Endothelial cell of umbilical vein (primary cell): ENCODE measurements around the gene DGKG. TPM values are rescaled to one million over a fixed set of nuclear protein-coding genes. Genes with fewer than 3 reads are reported as not detected.

ENCODE experiments used
- BruUV-seq: library from RNA; stranded (reverse); fragments of 400-500 nt; replicated peaks from 2 replicates; lab custom pipeline; 2021; lab: Mats Ljungman, UMichigan
- CTCF ChIA-PET: fragments of 300-600, 350-600 bp; sonication (Branson Sonifier 250); formaldehyde crosslinking; loops from one replicate; lab custom pipeline; 2021; ENCODE audit warnings: antibody characterized with exemption, inconsistent platforms; lab: Charles Lee
- POLR2A ChIA-PET: fragments of 300-600, 350-600 bp; sonication (Branson Sonifier 250); formaldehyde crosslinking; loops from one replicate; lab custom pipeline; 2021; ENCODE audit warnings: antibody characterized with exemption, inconsistent platforms; lab: Charles Lee
- DNase-seq: peaks from one replicate; pipeline ENCODE4 v3.0.0-alpha.2; 2011; ENCODE audit warnings: low read depth, low spot score
- FAIRE-seq: peaks from 2 replicates; lab custom pipeline; 2011; peaks lifted over from hg19 to GRCh38; lab: Jason Lieb, UNC
- H2AFZ ChIP-seq: 2 replicates; pipeline ENCODE4 v1.6.0; 2012; ENCODE audit warnings: low read depth, low read length, control low read depth, inconsistent platforms
- H3K27ac ChIP-seq: 2 replicates; pipeline ENCODE4 v1.5.1; 2011; ENCODE audit warnings: low read depth, mild to moderate bottlenecking, control low read depth, low read length, moderate library complexity; ENCODE audit not compliant: insufficient read depth
- H3K27me3 ChIP-seq, 2 experiments: 2 replicates each; pipeline versions ENCODE4 v1.6.0 to v1.6.1; 2011; ENCODE audit warnings: low read length in 2 of 2, mixed read lengths in 1 of 2; ENCODE audit not compliant: control insufficient read depth in 2 of 2, insufficient read depth in 2 of 2
- H3K36me3 ChIP-seq, 2 experiments: 2 replicates in 1 of 2; 3 replicates in 1 of 2; pipeline ENCODE4 v1.5.1; 2011; ENCODE audit warnings: low read length in 2 of 2, mild to moderate bottlenecking in 1 of 2, moderate library complexity in 1 of 2; ENCODE audit not compliant: control insufficient read depth in 2 of 2, insufficient read depth in 2 of 2; ENCODE audit errors: extremely low read depth in 1 of 2
- H3K4me1 ChIP-seq: 3 replicates; pipeline ENCODE4 v1.5.1; 2011; ENCODE audit warnings: mild to moderate bottlenecking, low read length; ENCODE audit not compliant: control insufficient read depth, insufficient read depth; ENCODE audit errors: extremely low read depth
- H3K4me2 ChIP-seq: 2 replicates; pipeline ENCODE4 v1.6.1; 2011; ENCODE audit warnings: low read length, control low read depth, mixed read lengths; ENCODE audit not compliant: insufficient read depth
- H3K4me3 ChIP-seq, 3 experiments: fragments of 200-600 bp in 1 of 3; sonication (generic), shearing (Covaris generic) in 1 of 3; replicated peaks in 1 of 3; 2 replicates each; pipeline ENCODE4 v1.5.1; 2011 to 2016; ENCODE audit warnings: control low read depth in 3 of 3, low read length in 3 of 3, mild to moderate bottlenecking in 2 of 3, inconsistent platforms in 1 of 3, low read depth in 1 of 3, moderate library complexity in 1 of 3; ENCODE audit not compliant: insufficient read depth in 1 of 3
- H3K79me2 ChIP-seq: 2 replicates; pipeline ENCODE4 v1.6.0; 2012; ENCODE audit warnings: low read length, inconsistent platforms; ENCODE audit not compliant: control insufficient read depth, insufficient read depth
- H3K9ac ChIP-seq: replicated peaks from 2 replicates; pipeline ENCODE3; 2011; ENCODE audit warnings: low read length, control low read depth; ENCODE audit not compliant: insufficient read depth; ENCODE audit errors: extremely low read depth
- H3K9me1 ChIP-seq: replicated peaks from 3 replicates; pipeline ENCODE4 v1.6.0; 2011; ENCODE audit warnings: mild to moderate bottlenecking, low read length; ENCODE audit not compliant: control insufficient read depth, insufficient read depth; ENCODE audit errors: extremely low read depth
- H3K9me3 ChIP-seq: replicated peaks from 2 replicates; pipeline ENCODE4 v1.5.1; 2012; ENCODE audit warnings: low read length, inconsistent platforms; ENCODE audit not compliant: control insufficient read depth, insufficient read depth
- H4K20me1 ChIP-seq: replicated peaks from 2 replicates; pipeline ENCODE3; 2011; ENCODE audit warnings: mild to moderate bottlenecking, low read length; ENCODE audit not compliant: control insufficient read depth, insufficient read depth; ENCODE audit errors: extremely low read depth
- CTCF ChIP-seq, 2 donors: IDR thresholded peaks; 1 replicate in 1 of 2; 2 replicates in 1 of 2; pipeline ENCODE4 v1.5.1; 2011; ENCODE audit warnings: low read length in 2 of 2, mild to moderate bottlenecking in 2 of 2, moderate library complexity in 2 of 2, control low read depth in 1 of 2, inconsistent platforms in 1 of 2, low read depth in 1 of 2; ENCODE audit not compliant: insufficient read depth in 1 of 2; ENCODE audit errors: extremely low read depth in 1 of 2
- MYC ChIP-seq: IDR thresholded peaks from one replicate; pipeline ENCODE4 v1.6.1; 2011; ENCODE audit warnings: mild to moderate bottlenecking, low read depth, low read length
- POLR2A ChIP-seq: IDR thresholded peaks from 2 replicates; pipeline ENCODE4 v1.6.1; 2012; ENCODE audit warnings: low read depth, mild to moderate bottlenecking, control low read depth, low read length
- dilution Hi-C: fragments of 300-500 bp; cut with MboI; formaldehyde crosslinking; loops from one replicate; pipeline ENCODE4 v1.15.0; 2019; ENCODE audit warnings: low sequenced_read_pairs; ENCODE audit not compliant: extremely low pct_ligation_motif_present
- intact Hi-C: fragments of 100-400 bp; cut with micrococcal nuclease; formaldehyde crosslinking; loops from one replicate; pipeline ENCODE4 v1.10.0; 2022
- polyA plus RNA-seq, 4 experiments: library from polyadenylated mRNA; depleted of rRNA in 3 of 4; stranded (reverse) in 3 of 4; unstranded in 1 of 4; fragments of >200 nt; gene quantifications; 2 replicates each; pipeline versions ENCODE4 v1.2.1 to v1.2.3, GENCODE V29; 2011 to 2012; ENCODE audit warnings: missing spikeins in 1 of 4
- total RNA-seq: library from RNA; stranded (reverse); gene quantifications from 2 replicates; pipeline ENCODE4 v1.2.3, GENCODE V29; 2021

Gene DGKG
- total and polyA plus RNA-seq, 2 donors (not counting 3 experiments of a cell fraction or from before 2014, with no cell fraction given): not detected

GRCh38 chr3:186241910-186242821, 119.9 kb downstream of the DGKG start:
- POLR2A ChIA-PET: no interaction called here
- intact Hi-C loops: loop anchor here (1.0 to 5.0 kb wide), 4 partner anchors 135 to 259 kb away; partner anchors contain the start of gene ETV5
- DNase-seq (peak; percentile 33), FAIRE-seq (no peak)
- Histone ChIP-seq H3K27ac (no peak overlapping the region), H3K36me3 (no peaks in the 10 kb centered on the region), H3K9me1 (no peaks in the 10 kb centered on the region), H3K4me1 (no peaks in the 10 kb centered on the region), H3K9ac (no peak overlapping the region), H4K20me1 (no peaks in the 10 kb centered on the region), H3K79me2 (no peaks in the 10 kb centered on the region), H3K9me3 (no peaks in the 10 kb centered on the region), H2AFZ (peak overlapping the region; percentile 23), H3K4me2 (no peak overlapping the region), H3K27me3 (no peaks in the 10 kb centered on the region), H3K4me3 (no peak overlapping the region)
- dilution Hi-C loops: no loop called here
- TF ChIP-seq MYC: no peak
- TF ChIP-seq CTCF (IDR thresholded peaks at IDR 0.05; ENCODE audit: extremely low read depth in 1 of 2, insufficient read depth in 1 of 2, low read depth in 1 of 2, low read length in 2 of 2): peak; percentile 24 to 55
- CTCF ChIA-PET: interaction anchor here (0.6 to 2.5 kb wide), 13 partner anchors 23 to 299 kb away, joined by 3 to 44 read pairs (median 4); no protein-coding TSS in a partner anchor
- no TSS peak for BruUV-seq

GRCh38 chr3:186239321-186239720, 122.7 kb downstream of the DGKG start:
- Histone ChIP-seq H2AFZ (no peak overlapping the region), H3K4me2 (no peak overlapping the region), H3K9me3 (no peaks in the 10 kb centered on the region), H3K36me3 (no peaks in the 10 kb centered on the region), H3K27me3 (peaks cover 0 to 3% of the 10 kb centered on the region in 2 experiments), H3K9me1 (no peaks in the 10 kb centered on the region), H3K9ac (no peak overlapping the region), H3K4me1 (no peaks in the 10 kb centered on the region), H3K79me2 (no peaks in the 10 kb centered on the region), H3K4me3 (no peak overlapping the region), H3K27ac (no peak overlapping the region), H4K20me1 (no peaks in the 10 kb centered on the region)
- CTCF ChIA-PET: no interaction called here
- FAIRE-seq (no peak), DNase-seq (no peak)
- TF ChIP-seq POLR2A (no peak), MYC (no peak), CTCF (IDR thresholded peaks at IDR 0.05; ENCODE audit: extremely low read depth in 1 of 2, insufficient read depth in 1 of 2, low read depth in 1 of 2, low read length in 2 of 2) (no peak)
- dilution Hi-C loops (no loop called here), intact Hi-C loops (no loop called here)
- no TSS peak for BruUV-seq
- POLR2A ChIA-PET: no interaction called here
